GM12878 (cell line): ENCODE measurements around the gene CUL5. TPM values are rescaled to one million over a fixed set of nuclear protein-coding genes. Genes with fewer than 3 reads are reported as not detected.

Experiments
- ATAC-seq: fragments of 200-7000 bp; cut with Tn5 transposase; 3 replicates; pipeline ENCODE4 v1.9.1; 2020; ENCODE audit warnings: mild to moderate bottlenecking, moderate library complexity
- BruUV-seq: library from RNA; stranded (reverse); fragments of 400-500 nt; replicated peaks from 2 replicates; lab custom pipeline; 2021; lab: Mats Ljungman, UMichigan
- CTCF ChIA-PET: fragments of 300-600 bp; sonication (Branson Sonifier 250); formaldehyde crosslinking; extraction: SDS; loops from one replicate; lab custom pipeline; 2021; ENCODE audit warnings: inconsistent platforms; lab: Yijun Ruan, JAX
- POLR2A ChIA-PET: fragments of 350-600 bp; formaldehyde crosslinking; extraction: SDS; loops from one replicate; lab custom pipeline; 2021; ENCODE audit warnings: inconsistent platforms; lab: Charles Lee
- RAD21 ChIA-PET: fragments of 300-600 bp; sonication (Branson Sonifier 250); formaldehyde crosslinking; loops from one replicate; lab custom pipeline; 2023; ENCODE audit warnings: antibody characterized with exemption; ENCODE audit not compliant: unreplicated experiment; lab: Charles Lee
- SMC1A ChIA-PET: fragments of 300-600 bp; sonication (Branson Sonifier 250); formaldehyde crosslinking; loops from one replicate; lab custom pipeline; 2023; ENCODE audit not compliant: unreplicated experiment, uncharacterized antibody; lab: Charles Lee
- DNase-seq: peaks from one replicate; pipeline ENCODE4 v3.0.0-alpha.2; 2011; ENCODE audit warnings: low read depth, low spot score
- FAIRE-seq: peaks from 3 replicates; lab custom pipeline; 2011; peaks lifted over from hg19 to GRCh38; lab: Jason Lieb, UNC
- H2AFZ ChIP-seq: 2 replicates; pipeline ENCODE4 v1.6.0; 2011; ENCODE audit warnings: low read depth, low read length, control low read depth; ENCODE audit not compliant: control insufficient read depth
- H3K27ac ChIP-seq: 2 replicates; pipeline ENCODE4 v1.5.1; 2011; ENCODE audit warnings: control low read depth; ENCODE audit not compliant: control insufficient read depth, insufficient read depth
- H3K27me3 ChIP-seq, 2 experiments: replicated peaks in 1 of 2; 2 replicates each; pipeline versions ENCODE4 v1.6.0 to v1.6.1; 2011; ENCODE audit warnings: low read length in 1 of 2; ENCODE audit not compliant: control insufficient read depth in 2 of 2, insufficient read depth in 2 of 2
- H3K36me3 ChIP-seq, 2 experiments: 2 replicates each; pipeline ENCODE4 v1.5.1; 2011; ENCODE audit warnings: low read length in 1 of 2; ENCODE audit not compliant: control insufficient read depth in 2 of 2, insufficient read depth in 2 of 2
- H3K4me1 ChIP-seq: 2 replicates; pipeline ENCODE4 v1.6.1; 2011; ENCODE audit warnings: mild to moderate bottlenecking, low read length, moderate library complexity, mixed read lengths; ENCODE audit not compliant: control insufficient read depth, insufficient read depth
- H3K4me2 ChIP-seq: 2 replicates; pipeline ENCODE4 v1.6.0; 2011; ENCODE audit warnings: control low read depth; ENCODE audit not compliant: control insufficient read depth, insufficient read depth
- H3K4me3 ChIP-seq: fragments of 200-600 bp; sonication (generic); 2 replicates; pipeline ENCODE4 v1.5.1; 2016
- H3K79me2 ChIP-seq: 2 replicates; pipeline ENCODE4 v1.6.0; 2011; ENCODE audit warnings: low read length; ENCODE audit not compliant: control insufficient read depth, insufficient read depth
- H3K9ac ChIP-seq: 2 replicates; pipeline ENCODE4 v1.8.0; 2011; ENCODE audit warnings: low read length, control low read depth, mixed read lengths; ENCODE audit not compliant: control insufficient read depth, insufficient read depth
- H3K9me3 ChIP-seq: replicated peaks from 3 replicates; pipeline ENCODE4 v1.5.1; 2011; ENCODE audit warnings: mild to moderate bottlenecking, low read length; ENCODE audit not compliant: control insufficient read depth, insufficient read depth
- H4K20me1 ChIP-seq: 2 replicates; pipeline ENCODE4 v1.6.0; 2011; ENCODE audit not compliant: control insufficient read depth, insufficient read depth
- FOXK2 ChIP-seq: fragments of 450-650 bp; IDR thresholded peaks from 2 replicates; pipeline ENCODE4 v1.6.1; 2017; ENCODE audit warnings: mild to moderate bottlenecking, moderate library complexity
- LARP7 ChIP-seq: fragments of 450-650 bp; IDR thresholded peaks from 2 replicates; pipeline ENCODE4 v1.6.1; 2017; ENCODE audit warnings: mild to moderate bottlenecking
- NFXL1 ChIP-seq: fragments of 450-650 bp; IDR thresholded peaks from 2 replicates; pipeline ENCODE4 v1.6.1; 2017; ENCODE audit warnings: antibody characterized with exemption, mild to moderate bottlenecking, borderline replicate concordance
- RAD21 ChIP-seq: IDR thresholded peaks from 2 replicates; pipeline ENCODE4 v1.6.1; 2011; ENCODE audit warnings: mild to moderate bottlenecking, low read depth, low read length, moderate library complexity; ENCODE audit not compliant: insufficient read depth
- SMC3 ChIP-seq: IDR thresholded peaks from 2 replicates; pipeline ENCODE4 v1.6.1; 2011; ENCODE audit warnings: low read length, improper control_type of control experiment, borderline replicate concordance
- ZNF217 ChIP-seq: fragments of 450-650 bp; IDR thresholded peaks from 2 replicates; pipeline ENCODE4 v1.6.1; 2017; ENCODE audit warnings: antibody characterized with exemption, mild to moderate bottlenecking
- in situ Hi-C: fragments of 300-500 bp; cut with MboI; formaldehyde crosslinking; loops from 9 replicates; pipeline ENCODE4 v1.14.3; 2018; ENCODE audit warnings: mixed read lengths
- intact Hi-C: fragments of 100-400 bp; cut with micrococcal nuclease; formaldehyde crosslinking; loops from one replicate; pipeline ENCODE4 v1.14.2; 2022; ENCODE audit not compliant: unreplicated experiment
- polyA plus RNA-seq, 11 experiments: library from polyadenylated mRNA; depleted of rRNA in 4 of 11; unstranded in 6 of 11; stranded (reverse) in 5 of 11; fragments of >200 nt; fragmentation: Nextera tagmentation in 4 of 11; fragmentation: Illumina TruSeq in 1 of 11; extraction: Ambion mirVana in 4 of 11; extraction: Trizol in 1 of 11; gene quantifications; 1 replicate in 1 of 11; 2 replicates in 10 of 11; pipeline versions ENCODE4 v1.2.1 to v1.2.3, GENCODE V29; 2011 to 2016; ENCODE audit warnings: inconsistent platforms in 2 of 11, missing spikeins in 2 of 11, low read depth in 1 of 11
- total RNA-seq, 4 experiments: library from RNA; depleted of rRNA in 3 of 4; stranded (reverse); fragments of >200 nt in 3 of 4; fragmentation: Illumina TruSeq in 1 of 4; extraction: Trizol in 1 of 4; gene quantifications; 2 replicates each; pipeline versions ENCODE4 v1.2.1 to v1.2.3, GENCODE V29; 2013 to 2021
- TF ChIP-seq, protein P1 (sequence below): IDR thresholded peaks from 2 replicates; pipeline ENCODE4 v1.6.1; 2012; ENCODE audit warnings: low read depth, low read length, improper control_type of control experiment
- TF ChIP-seq, protein P2 (sequence below), 3 experiments: IDR thresholded peaks in 2 of 3; conservative IDR thresholded peaks in 1 of 3; 2 replicates each; pipeline ENCODE4 v1.5.1; 2011; ENCODE audit warnings: low read depth in 3 of 3, low read length in 3 of 3, mild to moderate bottlenecking in 3 of 3, control low read depth in 2 of 3, moderate library complexity in 2 of 3, inconsistent platforms in 1 of 3, mixed read lengths in 1 of 3; ENCODE audit not compliant: control insufficient read depth in 2 of 3, insufficient read depth in 1 of 3; ENCODE audit errors: extremely low read depth in 1 of 3
- TF ChIP-seq, protein P3 (sequence below): IDR thresholded peaks from 2 replicates; pipeline ENCODE4 v1.6.1; 2012; ENCODE audit warnings: improper control_type of control experiment, low read depth, low read length; ENCODE audit not compliant: insufficient replicate concordance
- TF ChIP-seq, protein P4 (sequence below): fragments of 450-650 bp; formaldehyde crosslinking; IDR thresholded peaks from 2 replicates; pipeline ENCODE4 v1.4.0; 2020; ENCODE audit warnings: mild to moderate bottlenecking, moderate library complexity

CUL5 gene
- total and polyA plus RNA-seq, 10 of the 15 experiments (the other 5 are each of a cell fraction or from before 2014, with no cell fraction given) = 9.1 to 37.6 (median 18.3) TPM

DNA sequence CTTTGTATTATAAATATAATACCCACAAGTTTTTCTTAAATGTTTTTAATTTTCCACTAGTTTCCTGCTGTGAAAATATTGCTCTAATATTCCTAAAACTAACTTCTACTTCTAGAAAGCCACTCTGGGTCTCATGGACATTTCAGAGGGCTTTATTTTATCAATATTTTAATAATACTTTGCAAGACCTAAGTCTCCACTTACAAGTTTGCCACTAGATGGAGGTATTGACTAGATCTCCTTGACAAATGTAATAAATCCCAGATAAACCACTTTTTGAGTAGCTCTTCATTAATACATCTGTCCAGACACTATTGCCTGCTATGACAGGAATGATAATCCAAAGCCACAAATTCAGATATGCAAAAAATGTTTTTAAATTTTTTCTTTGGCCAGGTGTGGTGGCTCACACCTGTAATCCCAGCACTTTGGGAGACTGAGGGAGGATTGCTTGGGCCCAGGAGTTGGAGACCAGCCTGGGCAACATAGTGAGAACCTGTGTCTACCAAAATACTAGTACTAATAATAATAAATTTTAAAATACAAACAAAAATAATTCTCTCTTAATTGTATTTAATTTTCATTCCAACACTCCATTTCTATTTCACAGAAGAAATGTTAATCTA lies 109.2 kb downstream of the CUL5 start:
- H3K27me3 ChIP-seq = no peaks in the 10 kb centered on the region
- FAIRE-seq (no peak), ATAC-seq (no peak), DNase-seq (no peak)
- H3K4me3 ChIP-seq = no peak overlapping the region
- H3K9ac ChIP-seq = no peak overlapping the region
- H4K20me1 ChIP-seq = no peaks in the 10 kb centered on the region
- ChIA-PET RAD21 (interaction anchor here (0.7 to 4.4 kb wide), 14 partner anchors 11 to 1735 kb away, joined by 3 to 27 read pairs (median 3); partner anchors contain the start of genes ATM, CUL5 and NPAT), SMC1A (interaction anchor here (0.7 to 2.7 kb wide), 16 partner anchors 18 to 549 kb away, joined by 3 to 20 read pairs (median 4); partner anchors contain the start of gene DDX10), CTCF (interaction anchor here (0.6 to 3.8 kb wide), 37 partner anchors 9 to 873 kb away, joined by 3 to 31 read pairs (median 3); partner anchors contain the start of genes ATM, CUL5 and NPAT), POLR2A (interaction anchor here (0.9 to 1.1 kb wide), 3 partner anchors 10 to 533 kb away, joined by 3 to 4 read pairs (median 3); partner anchors contain the start of gene NPAT)
- no peaks in the 10 kb centered on the region; a peak in 1 of 4 replicates for H3K36me3 ChIP-seq
- no peak overlapping the region for H3K27ac ChIP-seq
- BruUV-seq = no TSS peak
- H3K79me2 ChIP-seq = peaks cover 14% of the 10 kb centered on the region
- intact Hi-C loops (no loop called here), in situ Hi-C loops (no loop called here)
- no peaks in the 10 kb centered on the region for H3K9me3 ChIP-seq
- H3K4me1 ChIP-seq = 0 out of 2 replicates have a peak, but pooled peaks cover 2% of the 10 kb centered on the region
- no peak overlapping the region for H3K4me2 ChIP-seq
- no peak overlapping the region for H2AFZ ChIP-seq
- TF ChIP-seq, protein P1, sequence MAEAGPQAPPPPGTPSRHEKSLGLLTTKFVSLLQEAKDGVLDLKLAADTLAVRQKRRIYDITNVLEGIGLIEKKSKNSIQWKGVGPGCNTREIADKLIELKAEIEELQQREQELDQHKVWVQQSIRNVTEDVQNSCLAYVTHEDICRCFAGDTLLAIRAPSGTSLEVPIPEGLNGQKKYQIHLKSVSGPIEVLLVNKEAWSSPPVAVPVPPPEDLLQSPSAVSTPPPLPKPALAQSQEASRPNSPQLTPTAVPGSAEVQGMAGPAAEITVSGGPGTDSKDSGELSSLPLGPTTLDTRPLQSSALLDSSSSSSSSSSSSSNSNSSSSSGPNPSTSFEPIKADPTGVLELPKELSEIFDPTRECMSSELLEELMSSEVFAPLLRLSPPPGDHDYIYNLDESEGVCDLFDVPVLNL = no peak
- TF ChIP-seq, protein P2, sequence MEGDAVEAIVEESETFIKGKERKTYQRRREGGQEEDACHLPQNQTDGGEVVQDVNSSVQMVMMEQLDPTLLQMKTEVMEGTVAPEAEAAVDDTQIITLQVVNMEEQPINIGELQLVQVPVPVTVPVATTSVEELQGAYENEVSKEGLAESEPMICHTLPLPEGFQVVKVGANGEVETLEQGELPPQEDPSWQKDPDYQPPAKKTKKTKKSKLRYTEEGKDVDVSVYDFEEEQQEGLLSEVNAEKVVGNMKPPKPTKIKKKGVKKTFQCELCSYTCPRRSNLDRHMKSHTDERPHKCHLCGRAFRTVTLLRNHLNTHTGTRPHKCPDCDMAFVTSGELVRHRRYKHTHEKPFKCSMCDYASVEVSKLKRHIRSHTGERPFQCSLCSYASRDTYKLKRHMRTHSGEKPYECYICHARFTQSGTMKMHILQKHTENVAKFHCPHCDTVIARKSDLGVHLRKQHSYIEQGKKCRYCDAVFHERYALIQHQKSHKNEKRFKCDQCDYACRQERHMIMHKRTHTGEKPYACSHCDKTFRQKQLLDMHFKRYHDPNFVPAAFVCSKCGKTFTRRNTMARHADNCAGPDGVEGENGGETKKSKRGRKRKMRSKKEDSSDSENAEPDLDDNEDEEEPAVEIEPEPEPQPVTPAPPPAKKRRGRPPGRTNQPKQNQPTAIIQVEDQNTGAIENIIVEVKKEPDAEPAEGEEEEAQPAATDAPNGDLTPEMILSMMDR (IDR thresholded peaks at IDR 0.05 in 2 of 3, conservative IDR thresholded peaks at IDR 0.05 in 1 of 3; ENCODE audit: control insufficient read depth in 2 of 3, extremely low read depth in 1 of 3, insufficient read depth in 1 of 3, low read depth in 3 of 3, low read length in 3 of 3) = peak; percentile 36 to 59 (median 47); a peak in 4 of 6 replicates
- no peak for TF ChIP-seq LARP7
- TF ChIP-seq, protein P3, sequence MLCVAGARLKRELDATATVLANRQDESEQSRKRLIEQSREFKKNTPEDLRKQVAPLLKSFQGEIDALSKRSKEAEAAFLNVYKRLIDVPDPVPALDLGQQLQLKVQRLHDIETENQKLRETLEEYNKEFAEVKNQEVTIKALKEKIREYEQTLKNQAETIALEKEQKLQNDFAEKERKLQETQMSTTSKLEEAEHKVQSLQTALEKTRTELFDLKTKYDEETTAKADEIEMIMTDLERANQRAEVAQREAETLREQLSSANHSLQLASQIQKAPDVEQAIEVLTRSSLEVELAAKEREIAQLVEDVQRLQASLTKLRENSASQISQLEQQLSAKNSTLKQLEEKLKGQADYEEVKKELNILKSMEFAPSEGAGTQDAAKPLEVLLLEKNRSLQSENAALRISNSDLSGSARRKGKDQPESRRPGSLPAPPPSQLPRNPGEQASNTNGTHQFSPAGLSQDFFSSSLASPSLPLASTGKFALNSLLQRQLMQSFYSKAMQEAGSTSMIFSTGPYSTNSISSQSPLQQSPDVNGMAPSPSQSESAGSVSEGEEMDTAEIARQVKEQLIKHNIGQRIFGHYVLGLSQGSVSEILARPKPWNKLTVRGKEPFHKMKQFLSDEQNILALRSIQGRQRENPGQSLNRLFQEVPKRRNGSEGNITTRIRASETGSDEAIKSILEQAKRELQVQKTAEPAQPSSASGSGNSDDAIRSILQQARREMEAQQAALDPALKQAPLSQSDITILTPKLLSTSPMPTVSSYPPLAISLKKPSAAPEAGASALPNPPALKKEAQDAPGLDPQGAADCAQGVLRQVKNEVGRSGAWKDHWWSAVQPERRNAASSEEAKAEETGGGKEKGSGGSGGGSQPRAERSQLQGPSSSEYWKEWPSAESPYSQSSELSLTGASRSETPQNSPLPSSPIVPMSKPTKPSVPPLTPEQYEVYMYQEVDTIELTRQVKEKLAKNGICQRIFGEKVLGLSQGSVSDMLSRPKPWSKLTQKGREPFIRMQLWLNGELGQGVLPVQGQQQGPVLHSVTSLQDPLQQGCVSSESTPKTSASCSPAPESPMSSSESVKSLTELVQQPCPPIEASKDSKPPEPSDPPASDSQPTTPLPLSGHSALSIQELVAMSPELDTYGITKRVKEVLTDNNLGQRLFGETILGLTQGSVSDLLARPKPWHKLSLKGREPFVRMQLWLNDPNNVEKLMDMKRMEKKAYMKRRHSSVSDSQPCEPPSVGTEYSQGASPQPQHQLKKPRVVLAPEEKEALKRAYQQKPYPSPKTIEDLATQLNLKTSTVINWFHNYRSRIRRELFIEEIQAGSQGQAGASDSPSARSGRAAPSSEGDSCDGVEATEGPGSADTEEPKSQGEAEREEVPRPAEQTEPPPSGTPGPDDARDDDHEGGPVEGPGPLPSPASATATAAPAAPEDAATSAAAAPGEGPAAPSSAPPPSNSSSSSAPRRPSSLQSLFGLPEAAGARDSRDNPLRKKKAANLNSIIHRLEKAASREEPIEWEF = no peak
- TF ChIP-seq RAD21 = peak; percentile 71
- TF ChIP-seq, protein P4, sequence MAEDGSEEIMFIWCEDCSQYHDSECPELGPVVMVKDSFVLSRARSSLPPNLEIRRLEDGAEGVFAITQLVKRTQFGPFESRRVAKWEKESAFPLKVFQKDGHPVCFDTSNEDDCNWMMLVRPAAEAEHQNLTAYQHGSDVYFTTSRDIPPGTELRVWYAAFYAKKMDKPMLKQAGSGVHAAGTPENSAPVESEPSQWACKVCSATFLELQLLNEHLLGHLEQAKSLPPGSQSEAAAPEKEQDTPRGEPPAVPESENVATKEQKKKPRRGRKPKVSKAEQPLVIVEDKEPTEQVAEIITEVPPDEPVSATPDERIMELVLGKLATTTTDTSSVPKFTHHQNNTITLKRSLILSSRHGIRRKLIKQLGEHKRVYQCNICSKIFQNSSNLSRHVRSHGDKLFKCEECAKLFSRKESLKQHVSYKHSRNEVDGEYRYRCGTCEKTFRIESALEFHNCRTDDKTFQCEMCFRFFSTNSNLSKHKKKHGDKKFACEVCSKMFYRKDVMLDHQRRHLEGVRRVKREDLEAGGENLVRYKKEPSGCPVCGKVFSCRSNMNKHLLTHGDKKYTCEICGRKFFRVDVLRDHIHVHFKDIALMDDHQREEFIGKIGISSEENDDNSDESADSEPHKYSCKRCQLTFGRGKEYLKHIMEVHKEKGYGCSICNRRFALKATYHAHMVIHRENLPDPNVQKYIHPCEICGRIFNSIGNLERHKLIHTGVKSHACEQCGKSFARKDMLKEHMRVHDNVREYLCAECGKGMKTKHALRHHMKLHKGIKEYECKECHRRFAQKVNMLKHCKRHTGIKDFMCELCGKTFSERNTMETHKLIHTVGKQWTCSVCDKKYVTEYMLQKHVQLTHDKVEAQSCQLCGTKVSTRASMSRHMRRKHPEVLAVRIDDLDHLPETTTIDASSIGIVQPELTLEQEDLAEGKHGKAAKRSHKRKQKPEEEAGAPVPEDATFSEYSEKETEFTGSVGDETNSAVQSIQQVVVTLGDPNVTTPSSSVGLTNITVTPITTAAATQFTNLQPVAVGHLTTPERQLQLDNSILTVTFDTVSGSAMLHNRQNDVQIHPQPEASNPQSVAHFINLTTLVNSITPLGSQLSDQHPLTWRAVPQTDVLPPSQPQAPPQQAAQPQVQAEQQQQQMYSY (CRISPR knock-in tag) = no peak
- TF ChIP-seq NFXL1 = no peak
- peak; percentile 34; the same call in 1 of the 2 replicates for TF ChIP-seq SMC3
- no peak for TF ChIP-seq ZNF217
- TF ChIP-seq FOXK2 = no peak
